SKM-1 (cell line): Measurements from ENCODE around the gene DPT.
"Not testable (repeated sequence)": the region's sequence is repeated elsewhere in the genome, so short reads cannot be mapped to it uniquely, and the experiment has no call there.

Experiments used
- DNase-seq: peaks from one replicate; lab custom pipeline; 2025; ENCODE audit not compliant: unreplicated experiment; lab: John Stamatoyannopoulos, UW

DPT gene

GRCh38 chr1:168728473-168729404 is at the start of gene DPT:
TSS of gene DPT (minus strand) at chr1:168729206. CDS start at chr1:168729174, 32 bp downstream.
- DNase-seq = no peak

GRCh38 chr1:168775366-168775765 is 46.4 kb upstream of the DPT start:
- no peak for DNase-seq

GRCh38 chr1:168774241-168774640 is 45.2 kb upstream of the DPT start:
- no peak for DNase-seq

- DNase-seq = no peak
Measured at GRCh38 chr1:168772428-168773060, 43.5 kb upstream of the DPT start.

- DNase-seq = no peak
Measured at GRCh38 chr1:168771104-168771630, 42.2 kb upstream of the DPT start.

- DNase-seq = not testable (repeated sequence)
Measured at GRCh38 chr1:168769893-168770292, 40.9 kb upstream of the DPT start.

- DNase-seq = no peak
Measured at GRCh38 chr1:168767894-168768584, 39.0 kb upstream of the DPT start.

- DNase-seq = no peak
Measured at GRCh38 chr1:168766568-168766967, 37.6 kb upstream of the DPT start.

- DNase-seq = no peak
Measured at GRCh38 chr1:168763031-168763430, 34.0 kb upstream of the DPT start.

- no peak for DNase-seq
Measured at GRCh38 chr1:168762473-168762872, 33.5 kb upstream of the DPT start.

- DNase-seq = no peak
Measured at GRCh38 chr1:168760781-168761180, 31.8 kb upstream of the DPT start.

- DNase-seq = no peak
Measured at GRCh38 chr1:168760241-168760640, 31.2 kb upstream of the DPT start.

- no peak for DNase-seq
Measured at GRCh38 chr1:168759077-168759476, 30.1 kb upstream of the DPT start.

- no peak for DNase-seq
Measured at GRCh38 chr1:168758503-168758902, 29.5 kb upstream of the DPT start.

- DNase-seq = no peak
Measured at GRCh38 chr1:168755800-168756418, 26.9 kb upstream of the DPT start.

- no peak for DNase-seq
Measured at GRCh38 chr1:168752171-168752832, 23.3 kb upstream of the DPT start.

- DNase-seq = no peak
Measured at GRCh38 chr1:168751195-168751650, 22.2 kb upstream of the DPT start.

- DNase-seq = no peak
Measured at GRCh38 chr1:168742994-168743650, 14.1 kb upstream of the DPT start.

GRCh38 chr1:168742386-168742785 is 13.4 kb upstream of the DPT start:
- DNase-seq = no peak

- DNase-seq = no peak
Measured at GRCh38 chr1:168739908-168740307, 10.9 kb upstream of the DPT start.
